Coronary artery (tissue), 2 donors: ENCODE measurements around the gene ANK3.

Source experiments
- DNase-seq: peaks from one replicate; pipeline ENCODE4 v3.0.0-alpha.2; 2017; ENCODE audit warnings: low spot score
- H3K27ac ChIP-seq, 2 donors: fragments of 200-600 bp; sonication (generic); one replicate each; pipeline ENCODE4 v1.5.1; 2016 to 2019
- H3K4me3 ChIP-seq: fragments of 200-600 bp; sonication (generic); 2 replicates; pipeline ENCODE4 v1.5.1; 2016; ENCODE audit warnings: mild to moderate bottlenecking, moderate library complexity
- TF ChIP-seq, protein P1 (sequence below): fragments of 200-600 bp; sonication (generic); IDR thresholded peaks from one replicate; pipeline ENCODE4 v1.5.1; 2019; ENCODE audit warnings: antibody characterized with exemption

Gene ANK3

GRCh38 chr10:60175441-60175971, 214.2 kb downstream of the ANK3 start:
- TF ChIP-seq, protein P1, sequence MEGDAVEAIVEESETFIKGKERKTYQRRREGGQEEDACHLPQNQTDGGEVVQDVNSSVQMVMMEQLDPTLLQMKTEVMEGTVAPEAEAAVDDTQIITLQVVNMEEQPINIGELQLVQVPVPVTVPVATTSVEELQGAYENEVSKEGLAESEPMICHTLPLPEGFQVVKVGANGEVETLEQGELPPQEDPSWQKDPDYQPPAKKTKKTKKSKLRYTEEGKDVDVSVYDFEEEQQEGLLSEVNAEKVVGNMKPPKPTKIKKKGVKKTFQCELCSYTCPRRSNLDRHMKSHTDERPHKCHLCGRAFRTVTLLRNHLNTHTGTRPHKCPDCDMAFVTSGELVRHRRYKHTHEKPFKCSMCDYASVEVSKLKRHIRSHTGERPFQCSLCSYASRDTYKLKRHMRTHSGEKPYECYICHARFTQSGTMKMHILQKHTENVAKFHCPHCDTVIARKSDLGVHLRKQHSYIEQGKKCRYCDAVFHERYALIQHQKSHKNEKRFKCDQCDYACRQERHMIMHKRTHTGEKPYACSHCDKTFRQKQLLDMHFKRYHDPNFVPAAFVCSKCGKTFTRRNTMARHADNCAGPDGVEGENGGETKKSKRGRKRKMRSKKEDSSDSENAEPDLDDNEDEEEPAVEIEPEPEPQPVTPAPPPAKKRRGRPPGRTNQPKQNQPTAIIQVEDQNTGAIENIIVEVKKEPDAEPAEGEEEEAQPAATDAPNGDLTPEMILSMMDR, result no peak
- no peak for DNase-seq
- H3K27ac ChIP-seq, result no peak overlapping the region
- H3K4me3 ChIP-seq, result no peak overlapping the region

DNA sequence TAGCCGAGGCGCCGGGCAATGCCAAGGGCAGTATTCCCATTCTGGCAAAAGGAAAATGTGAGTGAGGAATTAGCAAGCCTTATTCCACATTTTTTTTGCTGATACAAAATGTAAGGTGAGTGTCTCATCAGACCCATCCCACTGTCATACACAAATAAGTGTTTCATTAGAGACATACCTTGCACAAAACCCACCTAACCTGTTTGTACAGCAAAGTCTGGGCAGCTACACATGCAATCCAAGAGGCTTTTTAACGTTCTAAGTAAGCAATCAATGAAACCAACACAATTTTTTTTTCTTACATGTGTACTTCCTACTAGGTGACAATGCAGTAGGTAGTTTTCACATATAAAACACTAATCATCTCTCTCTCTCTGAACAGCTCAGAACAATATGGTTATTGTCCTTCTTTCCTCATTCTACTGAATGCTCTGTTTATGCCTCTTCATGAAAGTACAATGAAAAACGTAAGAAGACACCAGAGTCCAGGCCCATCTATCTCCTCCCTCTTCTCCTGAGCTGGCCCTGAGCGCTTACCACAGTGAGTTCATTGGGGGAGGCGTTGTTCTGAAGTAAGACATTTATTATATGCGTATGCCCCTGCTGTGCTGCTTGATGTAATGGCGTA, 217.2 kb downstream of the ANK3 start:
- TF ChIP-seq, protein P1, result no peak
- DNase-seq, result no peak

DNA sequence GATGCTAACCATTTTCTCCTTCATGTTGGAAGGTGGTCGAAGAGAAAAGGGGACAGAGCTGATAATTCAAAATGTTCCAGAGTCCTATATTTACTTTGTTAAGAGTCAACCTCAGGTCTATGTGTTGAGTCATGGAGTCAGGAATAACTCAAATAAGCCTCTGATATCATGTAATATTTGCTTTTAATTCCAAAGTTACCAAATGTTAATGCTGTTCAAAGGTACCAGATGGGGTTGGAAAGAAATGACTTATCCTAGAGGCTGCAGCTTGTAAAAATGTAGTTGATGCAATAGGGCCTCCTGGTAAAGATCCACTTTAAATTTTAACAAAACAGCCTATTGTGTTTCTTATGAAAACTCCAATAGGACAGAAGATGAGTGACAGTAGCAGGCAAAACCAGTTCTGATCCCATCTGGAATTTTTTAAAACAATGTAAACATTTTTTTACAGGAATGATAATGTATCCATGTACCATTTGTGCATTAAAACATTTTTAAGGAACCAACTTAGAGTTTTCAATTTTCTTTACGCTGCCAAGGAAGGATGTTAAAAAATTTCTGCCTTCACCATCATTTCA, 218.2 kb downstream of the ANK3 start:
- Histone ChIP-seq H3K4me3 (no peak overlapping the region), H3K27ac (no peak overlapping the region)
- TF ChIP-seq, protein P1, result no peak
- no peak for DNase-seq

More for the DNA sequence above, 217.2 kb downstream of the ANK3 start:
- no peak overlapping the region for H3K27ac ChIP-seq
- H3K4me3 ChIP-seq, result no peak overlapping the region

DNA sequence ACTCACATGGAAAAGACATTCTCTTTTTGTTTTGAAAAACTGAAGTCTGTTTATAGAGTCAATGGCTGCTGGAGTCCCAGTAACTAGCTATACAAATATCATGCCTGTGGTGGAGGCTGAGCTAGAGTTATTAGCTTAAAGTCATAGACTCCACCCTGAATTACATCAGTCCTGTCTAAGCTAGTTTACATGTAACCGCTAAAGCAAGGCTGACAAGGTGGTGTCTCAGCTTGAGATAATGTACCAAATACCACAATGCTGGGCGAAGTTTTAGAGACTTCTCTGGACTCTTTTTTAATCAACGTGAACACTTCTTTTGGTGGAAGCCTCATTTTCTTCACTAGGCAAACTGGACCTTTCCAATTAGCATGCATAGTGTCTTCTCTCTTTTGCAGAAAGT, 219.4 kb downstream of the ANK3 start:
- TF ChIP-seq, protein P1, result no peak
- no peak for DNase-seq
- H3K27ac ChIP-seq, result no peak overlapping the region
- H3K4me3 ChIP-seq, result no peak overlapping the region

GRCh38 chr10:60169111-60169510, 220.6 kb downstream of the ANK3 start:
- Histone ChIP-seq H3K27ac (no peak overlapping the region), H3K4me3 (no peak overlapping the region)
- TF ChIP-seq, protein P1, result no peak
- DNase-seq, result no peak

GRCh38 chr10:60167050-60167449, 222.6 kb downstream of the ANK3 start:
- TF ChIP-seq, protein P1, result no peak
- no peak for DNase-seq
- Histone ChIP-seq H3K27ac (no peak overlapping the region), H3K4me3 (peak overlapping the region; percentile 57)

DNA sequence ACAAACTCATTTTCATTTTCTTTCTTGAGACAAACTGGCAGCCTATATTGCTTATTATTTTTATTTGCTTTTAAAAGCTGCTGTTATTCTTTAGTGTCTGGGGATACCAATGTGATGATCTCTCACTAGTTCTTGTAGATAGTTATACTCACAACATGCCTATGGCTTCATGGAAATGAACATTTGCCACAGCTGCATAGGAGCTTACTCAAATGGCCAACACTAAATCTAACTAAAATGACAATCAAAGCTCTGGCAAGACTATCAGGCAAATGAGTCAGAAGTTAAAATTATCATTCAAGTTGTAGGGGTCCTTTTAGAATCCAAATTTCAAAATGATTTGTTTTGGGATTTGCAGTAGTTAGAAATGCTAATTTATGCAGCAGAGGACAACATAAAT, 225.9 kb downstream of the ANK3 start:
- TF ChIP-seq, protein P1, result no peak
- H3K4me3 ChIP-seq, result no peak overlapping the region

More for the DNA sequence above, 225.9 kb downstream of the ANK3 start:
- no peak overlapping the region for H3K27ac ChIP-seq
- no peak for DNase-seq
